Right kidney (tissue), 1 donor: ENCODE results near the gene FZD1.
"Not testable (repeated sequence)": the region's sequence is repeated elsewhere in the genome, so short reads cannot be mapped to it uniquely, and the experiment has no call there.

Experiments used
- DNase-seq: peaks from one replicate; pipeline ENCODE4 v3.0.0-alpha.2; 2016

FZD1 gene

GRCh38 chr7:91295576-91295975 lies 31.3 kb downstream of the FZD1 start:
- DNase-seq: no peak

DNA sequence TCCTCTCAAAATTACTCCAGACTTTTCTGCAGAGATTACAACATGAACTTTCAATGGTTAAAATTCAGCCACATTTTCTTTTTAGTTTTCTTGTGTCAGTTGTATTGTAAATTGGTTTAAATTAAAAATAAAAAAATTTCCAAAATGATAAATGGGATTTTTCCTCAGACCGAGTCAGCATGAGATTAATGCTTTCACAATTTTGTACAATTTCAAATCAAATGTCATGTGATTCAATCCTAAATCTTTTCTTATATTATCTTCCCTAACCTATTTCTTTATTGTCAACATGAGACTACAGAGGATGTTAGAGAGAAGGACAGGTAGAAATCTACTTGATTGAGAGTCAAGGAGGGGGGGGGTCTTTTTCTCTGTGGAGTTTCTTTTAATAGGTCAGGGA lies 33.7 kb downstream of the FZD1 start:
- no peak for DNase-seq

DNA sequence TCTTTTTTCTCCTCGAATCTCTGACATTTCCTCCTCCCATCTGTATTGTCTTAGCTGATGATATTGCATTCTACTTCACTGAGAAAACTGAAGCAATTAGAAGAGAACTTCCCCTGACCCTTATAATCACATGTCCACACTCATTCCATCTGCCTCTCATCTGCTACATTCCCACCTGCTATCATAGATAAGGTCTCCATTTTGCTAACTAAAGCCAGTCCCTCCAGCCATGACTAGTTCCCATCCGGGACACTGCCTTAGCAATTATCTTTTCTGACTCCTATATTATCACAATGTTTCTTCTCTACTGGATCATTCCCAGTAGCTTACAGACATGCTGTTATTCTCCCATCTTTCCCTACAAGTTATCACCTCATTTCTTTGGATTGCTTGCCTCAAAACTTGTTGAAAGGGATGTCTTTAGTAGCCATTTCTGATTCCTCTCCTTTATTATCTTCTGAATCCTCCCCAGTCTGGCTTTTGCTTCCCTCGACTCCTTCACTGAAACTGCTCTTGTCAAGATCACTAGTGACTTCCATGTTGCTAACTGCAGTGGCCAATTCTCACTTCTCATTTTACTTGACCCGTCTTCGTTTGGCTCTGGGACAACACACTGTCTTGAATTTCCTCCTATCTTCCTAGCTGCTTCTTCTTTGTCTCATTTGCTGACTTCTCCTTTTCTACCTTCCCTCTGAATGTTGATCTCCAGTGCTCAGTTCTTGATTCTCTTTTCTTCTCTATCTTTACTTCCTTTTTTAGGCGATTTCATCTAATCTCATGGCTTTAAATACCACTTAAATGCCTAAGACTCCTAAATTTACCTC lies 35.9 kb downstream of the FZD1 start:
- DNase-seq: no peak

DNA sequence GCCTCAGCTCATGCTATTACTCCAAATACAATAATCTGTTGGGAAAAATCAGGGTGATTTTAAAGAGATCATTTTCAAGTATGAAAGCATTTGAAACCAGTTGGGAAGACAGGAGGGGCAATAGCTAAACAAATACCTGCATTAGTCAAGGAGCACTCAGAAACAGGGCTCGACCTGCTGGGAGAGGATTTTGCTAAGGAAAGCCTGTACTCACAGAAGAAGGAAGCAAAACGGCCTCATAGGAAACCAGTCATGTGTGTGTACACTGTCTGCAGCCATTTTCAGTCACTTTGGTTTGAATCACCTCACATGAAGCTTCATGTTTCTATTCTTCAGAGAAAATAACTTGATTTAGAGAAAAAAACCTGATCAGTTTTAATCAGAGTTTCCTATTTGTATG lies 38.6 kb downstream of the FZD1 start:
- DNase-seq: no peak

- DNase-seq: no peak
Measured at GRCh38 chr7:91306266-91306665, 42.0 kb downstream of the FZD1 start.

- no peak for DNase-seq
Measured at GRCh38 chr7:91307467-91307866, 43.2 kb downstream of the FZD1 start.

DNA sequence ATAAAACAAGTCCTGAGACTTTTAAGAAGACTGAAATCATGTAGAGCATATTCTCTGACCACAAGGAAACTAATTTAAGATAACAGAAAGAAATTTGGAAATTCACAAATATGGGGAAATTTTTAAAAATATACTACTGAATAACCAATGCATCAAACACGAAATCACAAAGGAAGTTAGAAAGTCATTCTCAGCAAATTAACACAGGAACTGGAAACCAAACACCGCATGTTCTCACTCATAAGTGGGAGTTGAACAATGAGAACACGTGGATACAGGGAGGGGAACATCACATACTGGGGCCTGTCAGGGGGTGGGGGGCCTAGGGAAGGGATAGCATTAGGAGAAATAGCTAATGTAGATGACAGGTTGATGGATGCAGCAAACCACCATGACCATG lies 44.0 kb downstream of the FZD1 start:
- DNase-seq: not testable (repeated sequence)

- DNase-seq: no peak
Measured at GRCh38 chr7:91310830-91311460, 46.7 kb downstream of the FZD1 start.

DNA sequence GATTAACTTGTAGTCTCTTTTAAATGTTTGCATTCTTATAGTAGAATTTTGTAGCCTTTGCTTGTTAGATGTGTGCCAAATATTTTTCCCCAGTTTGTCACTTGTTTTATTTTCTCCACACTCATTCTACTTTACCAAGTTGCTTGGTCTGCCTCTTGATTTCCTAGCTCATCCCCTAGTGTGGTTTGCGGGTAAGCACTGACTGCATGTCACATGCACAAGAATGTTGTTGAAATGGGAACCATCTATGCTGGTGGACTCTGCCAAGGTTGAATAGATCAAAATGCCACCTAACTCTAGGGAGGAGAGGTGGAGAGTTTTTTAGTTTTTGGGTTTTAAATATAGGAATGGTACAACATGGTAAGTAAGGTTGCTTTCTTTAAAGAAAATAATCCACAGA lies 47.6 kb downstream of the FZD1 start:
- DNase-seq: no peak

- no peak for DNase-seq
Measured at GRCh38 chr7:91313113-91313512, 48.9 kb downstream of the FZD1 start.

DNA sequence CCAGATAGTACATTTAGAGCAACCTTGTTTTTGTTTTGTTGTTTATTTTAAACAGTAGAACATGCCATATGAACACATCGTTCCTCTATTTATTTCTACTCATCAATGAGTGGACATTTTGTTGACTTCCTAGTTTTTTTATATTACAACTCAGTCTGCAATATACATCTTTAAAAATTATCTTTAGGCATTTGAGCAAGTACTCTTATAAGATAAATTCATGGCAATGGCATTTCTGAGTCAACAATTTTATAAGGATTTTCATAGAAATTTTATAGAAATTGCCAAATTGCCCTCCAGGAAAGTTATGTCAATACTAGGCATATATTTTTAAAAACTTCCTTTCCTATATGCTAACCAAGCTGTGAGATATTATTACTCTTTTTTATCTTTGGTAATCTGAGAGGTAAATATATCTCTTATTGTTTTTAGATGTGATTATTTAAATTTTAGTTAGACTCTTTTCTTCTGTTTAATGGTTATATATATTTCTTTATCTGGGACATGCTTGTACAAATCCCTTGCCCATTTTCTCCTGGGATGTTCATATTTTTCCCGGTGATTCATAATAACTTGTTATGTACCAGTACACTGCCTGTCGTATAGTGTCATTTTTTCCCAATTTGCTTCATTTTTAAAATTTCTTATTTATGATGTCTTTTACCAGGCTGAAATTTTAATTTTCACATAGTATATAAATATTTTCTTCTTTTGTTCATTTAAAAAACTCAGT lies 50.5 kb downstream of the FZD1 start:
- no peak for DNase-seq

DNA sequence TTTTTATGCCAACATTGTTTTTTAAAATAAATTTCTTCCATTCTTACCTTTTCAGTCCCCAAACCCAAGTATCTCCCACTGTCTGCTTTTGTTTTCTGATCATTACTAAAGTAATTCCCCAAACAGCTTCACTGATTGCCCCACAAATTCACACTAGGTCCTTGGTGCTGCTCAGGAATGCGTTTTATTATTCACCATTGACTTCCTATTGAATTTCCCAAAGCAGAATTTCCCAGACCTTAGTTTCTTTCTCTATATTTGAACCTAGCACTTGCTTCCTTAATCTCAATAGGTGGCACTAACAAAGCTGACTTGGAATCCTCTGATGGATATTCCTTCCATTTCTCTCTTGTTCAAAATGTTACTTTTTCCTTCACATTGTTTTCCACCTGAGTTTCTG lies 52.2 kb downstream of the FZD1 start:
- no peak for DNase-seq

GRCh38 chr7:91319351-91319750 lies 55.1 kb downstream of the FZD1 start:
- no peak for DNase-seq

- DNase-seq: no peak
Measured at GRCh38 chr7:91320366-91321078, 56.3 kb downstream of the FZD1 start.
